OCI-LY7 (cell line): Measurements from ENCODE around the gene SEMA3F. TPM values are rescaled to one million over a fixed set of nuclear protein-coding genes. Genes with fewer than 3 reads are reported as not detected.

Experiments used
- BruUV-seq: library from RNA; stranded (reverse); fragments of 400-500 nt; replicated peaks from 2 replicates; lab custom pipeline; 2021; lab: Mats Ljungman, UMichigan
- CTCF ChIA-PET: fragments of 300-600 bp; sonication (Branson Sonifier 250); formaldehyde crosslinking; loops from one replicate; lab custom pipeline; 2022; ENCODE audit warnings: antibody characterized with exemption; ENCODE audit not compliant: unreplicated experiment; lab: Charles Lee
- POLR2A ChIA-PET: fragments of 300-600 bp; sonication (Branson Sonifier 250); formaldehyde crosslinking; loops from one replicate; lab custom pipeline; 2022; ENCODE audit warnings: antibody characterized with exemption; lab: Charles Lee
- DNase-seq: peaks from one replicate; pipeline ENCODE4 v3.0.0-alpha.2; 2015; ENCODE audit warnings: low spot score
- H2AFZ ChIP-seq: fragments of 200-600 bp; sonication (generic), shearing (Covaris generic); 2 replicates; pipeline ENCODE4 v1.6.1; 2014; ENCODE audit warnings: mild to moderate bottlenecking, antibody characterized with exemption, low read length, moderate library complexity
- H3K27ac ChIP-seq: fragments of 200-600 bp; sonication (generic); 2 replicates; pipeline ENCODE4 v1.5.1; 2014; ENCODE audit warnings: mixed run types, low read depth, mild to moderate bottlenecking, moderate library complexity, low read length, inconsistent platforms; ENCODE audit not compliant: poor library complexity, severe bottlenecking
- H3K36me3 ChIP-seq: fragments of 200-600 bp; sonication (generic); 2 replicates; pipeline ENCODE4 v1.6.1; 2014; ENCODE audit warnings: mild to moderate bottlenecking, antibody characterized with exemption, low read length, moderate library complexity, mixed read lengths; ENCODE audit not compliant: insufficient read depth
- H3K4me1 ChIP-seq: fragments of 200-600 bp; sonication (generic); 2 replicates; pipeline ENCODE4 v1.5.1; 2014; ENCODE audit warnings: mild to moderate bottlenecking, low read length; ENCODE audit not compliant: insufficient read depth, poor library complexity, severe bottlenecking
- H3K4me2 ChIP-seq: fragments of 200-600 bp; sonication (generic); 2 replicates; pipeline ENCODE4 v1.6.1; 2014; ENCODE audit warnings: mild to moderate bottlenecking, low read length
- H3K4me3 ChIP-seq: fragments of 200-600 bp; sonication (generic); 2 replicates; pipeline ENCODE4 v1.5.1; 2014; ENCODE audit warnings: mild to moderate bottlenecking, low read depth, low read length; ENCODE audit not compliant: poor library complexity, severe bottlenecking
- H3K79me2 ChIP-seq: fragments of 200-600 bp; sonication (generic); 2 replicates; pipeline ENCODE4 v1.6.1; 2016; ENCODE audit warnings: low read depth, mild to moderate bottlenecking, low read length, moderate library complexity, mixed read lengths; ENCODE audit not compliant: insufficient read depth
- H3K9me2 ChIP-seq: fragments of 200-600 bp; sonication (generic); 2 replicates; pipeline ENCODE4 v1.6.1; 2016; ENCODE audit warnings: mild to moderate bottlenecking, low read length, mixed read lengths; ENCODE audit not compliant: insufficient read depth
- H3K9me3 ChIP-seq: fragments of 200-600 bp; sonication (generic); 2 replicates; pipeline ENCODE4 v1.6.1; 2014; ENCODE audit warnings: mild to moderate bottlenecking, mixed run types, low read length, mixed read lengths
- H4K20me1 ChIP-seq: fragments of 200-600 bp; sonication (generic); 2 replicates; pipeline ENCODE4 v1.6.1; 2014; ENCODE audit warnings: mild to moderate bottlenecking, antibody characterized with exemption, low read length, moderate library complexity, mixed read lengths; ENCODE audit not compliant: insufficient read depth
- EZH2phosphoT487 ChIP-seq: fragments of 200-600 bp; sonication (generic); IDR thresholded peaks from 2 replicates; pipeline ENCODE4 v1.6.1; 2018; ENCODE audit warnings: low read depth, borderline replicate concordance, mild to moderate bottlenecking, mixed run types, antibody characterized with exemption, low read length, moderate library complexity, mixed read lengths
- intact Hi-C: fragments of 100-400 bp; cut with micrococcal nuclease; formaldehyde crosslinking; loops from one replicate; pipeline ENCODE4 v1.10.0; 2022; ENCODE audit not compliant: unreplicated experiment
- total RNA-seq, 2 experiments: library from RNA; depleted of rRNA in 1 of 2; stranded (reverse); fragments of >200 nt in 1 of 2; shearing (Covaris generic) in 1 of 2; gene quantifications; 2 replicates each; pipeline ENCODE4 v1.2.3, GENCODE V29; 2014 to 2022
- TF ChIP-seq, protein P1 (sequence below): fragments of 200-600 bp; sonication (generic); conservative IDR thresholded peaks from 2 replicates; pipeline ENCODE4 v1.5.1; 2014; ENCODE audit warnings: mild to moderate bottlenecking, antibody characterized with exemption, low read length, moderate library complexity, mixed read lengths

SEMA3F gene
- total RNA-seq, 2 experiments from 2014 or later = 0.84 TPM; not detected in 1

DNA sequence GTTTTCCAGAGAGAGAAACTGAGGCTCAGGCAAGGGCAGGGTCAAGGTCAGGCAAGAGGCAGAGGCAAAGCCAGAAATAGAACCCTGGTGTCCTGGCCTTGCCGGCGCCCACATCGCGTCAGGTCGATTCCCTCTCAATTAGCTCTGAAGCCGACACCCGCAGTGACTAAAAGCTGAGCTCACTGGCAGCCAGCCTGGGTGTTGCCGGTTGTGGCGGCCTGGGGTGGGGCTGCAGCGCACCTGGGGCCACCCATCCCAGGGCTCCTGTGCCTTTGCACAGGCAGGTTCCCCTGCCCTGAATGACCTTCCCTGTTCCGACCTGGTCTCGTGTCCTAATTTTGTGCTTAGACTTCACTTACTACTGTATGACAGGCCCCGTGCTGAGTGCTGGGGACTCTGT is 6.2 kb downstream of the SEMA3F start:
- H3K4me3 ChIP-seq = no peak overlapping the region
- H3K9me3 ChIP-seq = no peaks in the 10 kb centered on the region
- CTCF ChIA-PET = no interaction called here
- H3K27ac ChIP-seq = no peak overlapping the region
- DNase-seq = no peak
- H4K20me1 ChIP-seq = no peaks in the 10 kb centered on the region
- no peak overlapping the region for H2AFZ ChIP-seq
- intact Hi-C loops = no loop called here
- BruUV-seq = no TSS peak
- POLR2A ChIA-PET = no interaction called here
- H3K79me2 ChIP-seq = no peaks in the 10 kb centered on the region
- no peak for TF ChIP-seq EZH2phosphoT487
- TF ChIP-seq, protein P1, sequence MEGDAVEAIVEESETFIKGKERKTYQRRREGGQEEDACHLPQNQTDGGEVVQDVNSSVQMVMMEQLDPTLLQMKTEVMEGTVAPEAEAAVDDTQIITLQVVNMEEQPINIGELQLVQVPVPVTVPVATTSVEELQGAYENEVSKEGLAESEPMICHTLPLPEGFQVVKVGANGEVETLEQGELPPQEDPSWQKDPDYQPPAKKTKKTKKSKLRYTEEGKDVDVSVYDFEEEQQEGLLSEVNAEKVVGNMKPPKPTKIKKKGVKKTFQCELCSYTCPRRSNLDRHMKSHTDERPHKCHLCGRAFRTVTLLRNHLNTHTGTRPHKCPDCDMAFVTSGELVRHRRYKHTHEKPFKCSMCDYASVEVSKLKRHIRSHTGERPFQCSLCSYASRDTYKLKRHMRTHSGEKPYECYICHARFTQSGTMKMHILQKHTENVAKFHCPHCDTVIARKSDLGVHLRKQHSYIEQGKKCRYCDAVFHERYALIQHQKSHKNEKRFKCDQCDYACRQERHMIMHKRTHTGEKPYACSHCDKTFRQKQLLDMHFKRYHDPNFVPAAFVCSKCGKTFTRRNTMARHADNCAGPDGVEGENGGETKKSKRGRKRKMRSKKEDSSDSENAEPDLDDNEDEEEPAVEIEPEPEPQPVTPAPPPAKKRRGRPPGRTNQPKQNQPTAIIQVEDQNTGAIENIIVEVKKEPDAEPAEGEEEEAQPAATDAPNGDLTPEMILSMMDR = no peak
- no peaks in the 10 kb centered on the region for H3K4me1 ChIP-seq
- no peak overlapping the region for H3K4me2 ChIP-seq
- no peaks in the 10 kb centered on the region for H3K36me3 ChIP-seq
- H3K9me2 ChIP-seq = no peaks in the 10 kb centered on the region

DNA sequence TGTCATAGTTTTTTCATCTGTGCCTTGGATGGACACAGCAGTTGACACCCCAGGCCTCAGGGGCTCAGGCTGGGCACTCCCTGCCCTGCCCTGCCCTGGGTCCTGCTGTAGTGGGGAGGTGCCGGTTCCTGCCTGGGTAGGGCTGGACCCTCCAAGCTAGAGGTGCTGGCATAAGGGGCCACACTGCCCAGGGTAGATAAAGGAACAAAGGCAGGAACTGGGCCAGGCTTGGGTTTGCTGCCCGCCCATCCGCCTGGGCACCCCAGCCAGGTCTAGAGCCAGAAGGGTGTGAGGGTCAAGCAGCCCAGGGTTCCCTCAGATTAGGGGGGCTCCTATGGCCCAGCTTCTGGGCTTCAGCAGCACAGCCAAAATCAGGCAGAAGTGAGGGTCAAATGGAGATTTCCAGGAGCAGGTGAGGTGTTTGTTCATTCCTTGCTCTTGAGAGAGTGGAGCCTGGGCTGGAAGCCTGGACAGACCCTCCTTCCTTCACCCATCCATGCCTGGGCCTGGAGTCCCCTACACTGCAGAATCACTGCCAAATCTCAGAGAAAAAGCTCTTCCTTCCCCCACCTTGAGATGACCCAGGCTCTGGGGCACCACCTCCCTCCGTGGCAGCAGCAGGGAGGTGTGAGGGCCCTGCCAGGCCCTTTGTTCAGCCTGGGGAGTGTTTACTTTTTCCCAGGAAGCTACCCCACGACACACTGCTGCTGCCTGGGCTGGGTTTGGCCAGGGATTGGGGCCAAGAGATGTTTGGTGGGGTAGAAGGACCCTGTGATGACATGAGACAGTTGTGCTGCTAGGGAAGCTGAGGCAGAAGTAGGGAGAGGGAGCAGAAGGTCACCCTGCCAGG is 7.1 kb downstream of the SEMA3F start:
- Histone ChIP-seq H3K9me2 (no peaks in the 10 kb centered on the region), H3K79me2 (no peaks in the 10 kb centered on the region), H3K9me3 (no peaks in the 10 kb centered on the region), H3K4me1 (no peaks in the 10 kb centered on the region), H3K4me2 (no peak overlapping the region), H3K36me3 (no peaks in the 10 kb centered on the region), H3K4me3 (no peak overlapping the region), H4K20me1 (no peaks in the 10 kb centered on the region), H3K27ac (no peak overlapping the region), H2AFZ (no peak overlapping the region)
- POLR2A ChIA-PET = no interaction called here
- intact Hi-C loops = no loop called here
- DNase-seq = no peak
- CTCF ChIA-PET = no interaction called here
- no TSS peak for BruUV-seq
- no peak for TF ChIP-seq EZH2phosphoT487
- TF ChIP-seq, protein P1 = no peak
